Measurements from ENCODE around the gene RAC3.

DNA sequence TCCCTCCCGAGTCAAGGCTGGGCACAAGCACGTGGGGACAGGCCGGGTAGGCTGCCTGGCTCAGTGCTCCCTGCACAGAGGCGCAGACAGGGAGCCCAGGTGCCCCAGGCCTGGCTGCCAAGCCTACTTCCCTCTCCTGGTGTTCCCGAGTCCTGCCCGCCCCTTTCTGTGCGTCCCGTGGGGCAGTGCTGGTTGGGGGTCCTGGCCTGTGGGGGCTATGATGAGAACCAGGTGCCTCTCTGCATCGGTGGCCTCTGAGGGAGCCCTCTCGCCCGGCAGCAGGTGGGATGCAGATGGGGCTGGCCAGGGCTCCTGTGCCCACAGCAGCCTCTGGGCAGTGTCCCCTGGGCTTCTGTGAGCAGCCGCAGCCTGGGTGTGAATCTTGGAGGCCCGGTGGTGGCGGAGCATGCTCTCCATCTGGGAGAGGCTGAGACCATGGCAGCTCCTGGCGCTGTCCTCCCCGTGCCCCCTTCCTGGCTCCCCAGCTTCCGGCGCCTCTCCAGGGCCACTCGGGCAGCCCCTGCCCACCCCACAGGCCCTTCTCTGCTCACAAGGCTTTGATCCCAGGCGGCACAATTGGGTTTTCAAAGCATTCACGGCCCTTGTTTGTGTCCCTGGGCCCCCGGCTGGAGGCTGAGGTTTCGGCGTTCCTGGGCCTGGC, 16.0 kb upstream of the RAC3 start:
- TF ChIP-seq EZH2 (IDR thresholded peaks at IDR 0.05; ENCODE audit: borderline replicate concordance, low read length) = no peak
- TF ChIP-seq, protein P1, sequence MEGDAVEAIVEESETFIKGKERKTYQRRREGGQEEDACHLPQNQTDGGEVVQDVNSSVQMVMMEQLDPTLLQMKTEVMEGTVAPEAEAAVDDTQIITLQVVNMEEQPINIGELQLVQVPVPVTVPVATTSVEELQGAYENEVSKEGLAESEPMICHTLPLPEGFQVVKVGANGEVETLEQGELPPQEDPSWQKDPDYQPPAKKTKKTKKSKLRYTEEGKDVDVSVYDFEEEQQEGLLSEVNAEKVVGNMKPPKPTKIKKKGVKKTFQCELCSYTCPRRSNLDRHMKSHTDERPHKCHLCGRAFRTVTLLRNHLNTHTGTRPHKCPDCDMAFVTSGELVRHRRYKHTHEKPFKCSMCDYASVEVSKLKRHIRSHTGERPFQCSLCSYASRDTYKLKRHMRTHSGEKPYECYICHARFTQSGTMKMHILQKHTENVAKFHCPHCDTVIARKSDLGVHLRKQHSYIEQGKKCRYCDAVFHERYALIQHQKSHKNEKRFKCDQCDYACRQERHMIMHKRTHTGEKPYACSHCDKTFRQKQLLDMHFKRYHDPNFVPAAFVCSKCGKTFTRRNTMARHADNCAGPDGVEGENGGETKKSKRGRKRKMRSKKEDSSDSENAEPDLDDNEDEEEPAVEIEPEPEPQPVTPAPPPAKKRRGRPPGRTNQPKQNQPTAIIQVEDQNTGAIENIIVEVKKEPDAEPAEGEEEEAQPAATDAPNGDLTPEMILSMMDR (conservative IDR thresholded peaks at IDR 0.05 in 1 of 2, IDR thresholded peaks at IDR 0.05 in 1 of 2; ENCODE audit: extremely low read depth in 1 of 2, insufficient read depth in 1 of 2, low read depth in 1 of 2, low read length in 2 of 2) = no peak

Data from mammary epithelial cell (primary cell).